ENCODE data around the gene MXRA8.

- no peak for TF ChIP-seq POLR2A (IDR thresholded peaks at IDR 0.05)
- TF ChIP-seq, protein P1, sequence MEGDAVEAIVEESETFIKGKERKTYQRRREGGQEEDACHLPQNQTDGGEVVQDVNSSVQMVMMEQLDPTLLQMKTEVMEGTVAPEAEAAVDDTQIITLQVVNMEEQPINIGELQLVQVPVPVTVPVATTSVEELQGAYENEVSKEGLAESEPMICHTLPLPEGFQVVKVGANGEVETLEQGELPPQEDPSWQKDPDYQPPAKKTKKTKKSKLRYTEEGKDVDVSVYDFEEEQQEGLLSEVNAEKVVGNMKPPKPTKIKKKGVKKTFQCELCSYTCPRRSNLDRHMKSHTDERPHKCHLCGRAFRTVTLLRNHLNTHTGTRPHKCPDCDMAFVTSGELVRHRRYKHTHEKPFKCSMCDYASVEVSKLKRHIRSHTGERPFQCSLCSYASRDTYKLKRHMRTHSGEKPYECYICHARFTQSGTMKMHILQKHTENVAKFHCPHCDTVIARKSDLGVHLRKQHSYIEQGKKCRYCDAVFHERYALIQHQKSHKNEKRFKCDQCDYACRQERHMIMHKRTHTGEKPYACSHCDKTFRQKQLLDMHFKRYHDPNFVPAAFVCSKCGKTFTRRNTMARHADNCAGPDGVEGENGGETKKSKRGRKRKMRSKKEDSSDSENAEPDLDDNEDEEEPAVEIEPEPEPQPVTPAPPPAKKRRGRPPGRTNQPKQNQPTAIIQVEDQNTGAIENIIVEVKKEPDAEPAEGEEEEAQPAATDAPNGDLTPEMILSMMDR (IDR thresholded peaks at IDR 0.05) = peak in 2 of 6 experiments; percentile 21 to 46
Observed at GRCh38 chr1:1344655-1345361, 13.5 kb downstream of the MXRA8 start.

All from thyroid gland (tissue), 4 donors.